ENCODE results near the gene PLEKHJ1. TPM values are rescaled to one million over a fixed set of nuclear protein-coding genes. Genes with fewer than 3 reads are reported as not detected.

Gene PLEKHJ1
- total and polyA plus RNA-seq, 2 of the 13 experiments (the other 11 are each of a cell fraction or from before 2014, with no cell fraction given), result 70.5 to 130 TPM

DNA sequence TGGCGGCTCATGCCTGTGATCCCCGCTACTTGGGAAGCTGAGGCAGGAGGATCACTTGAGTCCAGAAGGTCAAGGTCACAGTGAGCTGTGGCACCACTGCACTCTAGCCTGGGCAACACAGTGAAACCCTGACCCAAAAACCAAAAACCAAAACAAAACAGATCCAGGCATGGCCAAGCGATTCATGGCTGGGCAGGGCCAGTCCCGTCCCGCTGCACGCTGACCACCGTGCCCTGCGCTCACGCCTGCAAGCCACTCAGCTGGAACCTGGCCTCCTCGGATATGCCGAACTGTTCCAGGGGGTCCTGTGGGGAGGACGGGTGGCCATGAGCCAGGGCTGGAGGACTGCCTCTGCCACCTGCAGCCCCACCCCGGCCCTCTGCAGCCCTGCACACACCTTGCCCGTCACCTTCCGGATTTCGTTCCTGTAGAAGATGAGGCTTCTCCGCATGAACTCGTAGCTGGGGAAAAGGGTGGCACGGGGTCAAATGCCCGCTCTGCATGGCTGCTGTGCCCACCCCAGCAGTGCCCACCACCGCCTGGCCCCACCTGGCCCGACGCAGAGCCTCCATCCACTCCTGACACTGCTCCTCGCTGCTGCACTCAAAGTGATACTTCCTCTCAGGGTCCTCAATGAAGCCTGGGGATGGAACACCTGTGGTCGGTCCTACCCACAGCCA lies 2.4 kb downstream of the PLEKHJ1 start (continued):
- TF ChIP-seq SPEN (CRISPR knock-in tag; IDR thresholded peaks at IDR 0.05; ENCODE audit: low read depth) (no peak), ZFP36L1 (CRISPR knock-in tag; IDR thresholded peaks at IDR 0.05) (no peak), ZNF20 (CRISPR knock-in tag; IDR thresholded peaks at IDR 0.05) (no peak), MYNN (CRISPR knock-in tag; IDR thresholded peaks at IDR 0.05; ENCODE audit: low read depth) (no peak), ZNF562 (CRISPR knock-in tag; IDR thresholded peaks at IDR 0.05; ENCODE audit: borderline replicate concordance) (no peak), ZNF33B (CRISPR knock-in tag; IDR thresholded peaks at IDR 0.05) (no peak), MXI1 (IDR thresholded peaks at IDR 0.05; ENCODE audit: borderline replicate concordance, low read depth, low read length) (no peak)
- TF ChIP-seq, protein P1, sequence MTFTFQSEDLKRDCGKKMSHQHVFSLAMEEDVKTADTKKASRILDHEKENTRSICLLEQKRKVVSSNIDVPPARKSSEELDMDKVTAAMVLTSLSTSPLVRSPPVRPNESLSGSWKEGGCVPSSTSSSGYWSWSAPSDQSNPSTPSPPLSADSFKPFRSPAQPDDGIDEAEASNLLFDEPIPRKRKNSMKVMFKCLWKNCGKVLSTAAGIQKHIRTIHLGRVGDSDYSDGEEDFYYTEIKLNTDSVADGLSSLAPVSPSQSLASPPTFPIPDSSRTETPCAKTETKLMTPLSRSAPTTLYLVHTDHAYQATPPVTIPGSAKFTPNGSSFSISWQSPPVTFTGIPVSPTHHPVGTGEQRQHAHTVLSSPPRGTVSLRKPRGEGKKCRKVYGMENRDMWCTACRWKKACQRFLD (CRISPR knock-in tag; IDR thresholded peaks at IDR 0.05; ENCODE audit: borderline replicate concordance), result no peak
- TF ChIP-seq, protein P2, sequence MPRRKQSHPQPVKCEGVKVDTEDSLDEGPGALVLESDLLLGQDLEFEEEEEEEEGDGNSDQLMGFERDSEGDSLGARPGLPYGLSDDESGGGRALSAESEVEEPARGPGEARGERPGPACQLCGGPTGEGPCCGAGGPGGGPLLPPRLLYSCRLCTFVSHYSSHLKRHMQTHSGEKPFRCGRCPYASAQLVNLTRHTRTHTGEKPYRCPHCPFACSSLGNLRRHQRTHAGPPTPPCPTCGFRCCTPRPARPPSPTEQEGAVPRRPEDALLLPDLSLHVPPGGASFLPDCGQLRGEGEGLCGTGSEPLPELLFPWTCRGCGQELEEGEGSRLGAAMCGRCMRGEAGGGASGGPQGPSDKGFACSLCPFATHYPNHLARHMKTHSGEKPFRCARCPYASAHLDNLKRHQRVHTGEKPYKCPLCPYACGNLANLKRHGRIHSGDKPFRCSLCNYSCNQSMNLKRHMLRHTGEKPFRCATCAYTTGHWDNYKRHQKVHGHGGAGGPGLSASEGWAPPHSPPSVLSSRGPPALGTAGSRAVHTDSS (CRISPR knock-in tag; conservative IDR thresholded peaks at IDR 0.05), result no peak
- TF ChIP-seq, protein P3, sequence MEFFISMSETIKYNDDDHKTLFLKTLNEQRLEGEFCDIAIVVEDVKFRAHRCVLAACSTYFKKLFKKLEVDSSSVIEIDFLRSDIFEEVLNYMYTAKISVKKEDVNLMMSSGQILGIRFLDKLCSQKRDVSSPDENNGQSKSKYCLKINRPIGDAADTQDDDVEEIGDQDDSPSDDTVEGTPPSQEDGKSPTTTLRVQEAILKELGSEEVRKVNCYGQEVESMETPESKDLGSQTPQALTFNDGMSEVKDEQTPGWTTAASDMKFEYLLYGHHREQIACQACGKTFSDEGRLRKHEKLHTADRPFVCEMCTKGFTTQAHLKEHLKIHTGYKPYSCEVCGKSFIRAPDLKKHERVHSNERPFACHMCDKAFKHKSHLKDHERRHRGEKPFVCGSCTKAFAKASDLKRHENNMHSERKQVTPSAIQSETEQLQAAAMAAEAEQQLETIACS (CRISPR knock-in tag; IDR thresholded peaks at IDR 0.05), result no peak
- TF ChIP-seq, protein P4, sequence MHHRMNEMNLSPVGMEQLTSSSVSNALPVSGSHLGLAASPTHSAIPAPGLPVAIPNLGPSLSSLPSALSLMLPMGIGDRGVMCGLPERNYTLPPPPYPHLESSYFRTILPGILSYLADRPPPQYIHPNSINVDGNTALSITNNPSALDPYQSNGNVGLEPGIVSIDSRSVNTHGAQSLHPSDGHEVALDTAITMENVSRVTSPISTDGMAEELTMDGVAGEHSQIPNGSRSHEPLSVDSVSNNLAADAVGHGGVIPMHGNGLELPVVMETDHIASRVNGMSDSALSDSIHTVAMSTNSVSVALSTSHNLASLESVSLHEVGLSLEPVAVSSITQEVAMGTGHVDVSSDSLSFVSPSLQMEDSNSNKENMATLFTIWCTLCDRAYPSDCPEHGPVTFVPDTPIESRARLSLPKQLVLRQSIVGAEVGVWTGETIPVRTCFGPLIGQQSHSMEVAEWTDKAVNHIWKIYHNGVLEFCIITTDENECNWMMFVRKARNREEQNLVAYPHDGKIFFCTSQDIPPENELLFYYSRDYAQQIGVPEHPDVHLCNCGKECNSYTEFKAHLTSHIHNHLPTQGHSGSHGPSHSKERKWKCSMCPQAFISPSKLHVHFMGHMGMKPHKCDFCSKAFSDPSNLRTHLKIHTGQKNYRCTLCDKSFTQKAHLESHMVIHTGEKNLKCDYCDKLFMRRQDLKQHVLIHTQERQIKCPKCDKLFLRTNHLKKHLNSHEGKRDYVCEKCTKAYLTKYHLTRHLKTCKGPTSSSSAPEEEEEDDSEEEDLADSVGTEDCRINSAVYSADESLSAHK (CRISPR knock-in tag; IDR thresholded peaks at IDR 0.05; ENCODE audit: borderline replicate concordance), result no peak
